ENCODE data around the gene KRT9. TPM values are rescaled to one million over a fixed set of nuclear protein-coding genes. Genes with fewer than 3 reads are reported as not detected.

The KRT9 gene
- total RNA-seq, 1 donor from 2014 or later = not detected

DNA sequence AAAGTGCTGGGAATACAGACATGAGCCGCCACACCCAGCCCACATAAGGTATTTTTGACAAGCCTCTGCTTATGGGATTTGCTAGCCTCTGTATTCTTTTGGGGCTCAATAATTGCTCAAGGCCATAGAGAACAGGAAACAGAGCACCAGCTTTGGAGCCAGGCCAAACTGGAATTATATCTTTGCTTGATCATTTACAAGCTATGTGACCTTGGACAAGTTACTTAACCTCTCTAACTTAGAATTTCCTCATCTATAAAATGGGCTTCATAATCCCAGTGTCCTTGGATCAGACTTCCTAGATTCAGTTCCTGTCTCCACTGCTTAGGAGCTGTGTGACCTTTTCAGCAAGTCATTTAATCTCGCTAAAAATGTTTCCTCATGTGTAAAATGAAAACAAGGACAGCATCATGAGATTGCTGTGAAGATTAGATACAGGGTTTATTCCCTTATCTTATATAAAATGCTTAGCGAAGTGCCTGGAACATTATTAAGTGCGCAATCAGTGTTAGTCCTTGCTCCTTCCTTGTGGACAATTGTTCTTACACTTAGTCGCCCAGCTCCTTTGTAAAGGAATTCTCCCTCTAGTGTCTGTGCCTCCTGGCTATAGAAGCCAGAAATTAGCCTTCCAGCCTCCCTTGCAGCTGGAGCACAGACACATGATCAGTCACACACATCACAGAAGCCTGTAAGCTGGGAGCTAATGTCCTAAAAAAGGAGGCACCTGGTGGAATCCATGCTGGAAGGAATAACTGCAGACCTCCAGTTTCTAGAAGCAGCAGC is 16.6 kb downstream of the KRT9 start:
- Histone ChIP-seq H3K9me3 (no peaks in the 10 kb centered on the region), H3K36me3 (no peaks in the 10 kb centered on the region), H3K4me3 (no peak overlapping the region), H3K27me3 (no peaks in the 10 kb centered on the region), H3K4me1 (no peaks in the 10 kb centered on the region), H3K27ac (no peak overlapping the region)
- no peak for DNase-seq (ENCODE audit: low spot score in 2 of 2)
- intact Hi-C loops (cut with DNase I) = no loop called here
- no peak for TF ChIP-seq CTCF (IDR thresholded peaks at IDR 0.05)

GRCh38 chr17:41553987-41554680 is 17.7 kb downstream of the KRT9 start:
- no peak for DNase-seq (ENCODE audit: low spot score in 2 of 2)
- no peak overlapping the region for H3K27ac ChIP-seq
- no peak overlapping the region for H3K4me3 ChIP-seq
- H3K27me3 ChIP-seq = no peaks in the 10 kb centered on the region
- peaks cover 0 to under 1% of the 10 kb centered on the region in 2 donors for H3K4me1 ChIP-seq
- no peaks in the 10 kb centered on the region for H3K9me3 ChIP-seq
- TF ChIP-seq CTCF (IDR thresholded peaks at IDR 0.05) = no peak
- no peaks in the 10 kb centered on the region for H3K36me3 ChIP-seq
- intact Hi-C loops (cut with DNase I) = no loop called here

DNA sequence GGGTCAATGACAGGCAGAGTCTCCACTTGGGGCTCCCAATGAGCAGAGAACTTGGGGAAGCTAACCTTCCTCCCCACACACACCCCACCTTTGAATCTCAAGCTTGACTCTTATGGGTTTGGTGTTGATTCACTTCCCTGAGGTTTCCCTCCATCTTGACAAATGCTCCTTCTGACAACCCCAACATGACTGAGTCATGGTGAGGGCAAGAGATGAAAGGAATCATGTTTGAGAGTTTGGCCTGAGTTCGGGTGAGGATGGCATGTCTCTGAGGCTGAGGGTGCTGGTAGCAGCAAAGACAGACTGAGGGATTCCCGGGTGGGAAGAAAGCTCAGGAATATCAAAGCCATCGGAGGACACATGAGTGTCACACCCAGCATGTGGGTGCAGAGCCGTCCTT is 18.7 kb downstream of the KRT9 start:
- H3K27ac ChIP-seq = no peak overlapping the region
- no peak overlapping the region for H3K4me3 ChIP-seq
- no peaks in the 10 kb centered on the region for H3K9me3 ChIP-seq
- TF ChIP-seq CTCF (IDR thresholded peaks at IDR 0.05) = no peak
- no peak for DNase-seq (ENCODE audit: low spot score in 2 of 2)
- intact Hi-C loops (cut with DNase I) = no loop called here
- H3K36me3 ChIP-seq = no peaks in the 10 kb centered on the region
- peaks cover 9 to 10% of the 10 kb centered on the region in 2 donors for H3K4me1 ChIP-seq
- H3K27me3 ChIP-seq = no peaks in the 10 kb centered on the region

DNA sequence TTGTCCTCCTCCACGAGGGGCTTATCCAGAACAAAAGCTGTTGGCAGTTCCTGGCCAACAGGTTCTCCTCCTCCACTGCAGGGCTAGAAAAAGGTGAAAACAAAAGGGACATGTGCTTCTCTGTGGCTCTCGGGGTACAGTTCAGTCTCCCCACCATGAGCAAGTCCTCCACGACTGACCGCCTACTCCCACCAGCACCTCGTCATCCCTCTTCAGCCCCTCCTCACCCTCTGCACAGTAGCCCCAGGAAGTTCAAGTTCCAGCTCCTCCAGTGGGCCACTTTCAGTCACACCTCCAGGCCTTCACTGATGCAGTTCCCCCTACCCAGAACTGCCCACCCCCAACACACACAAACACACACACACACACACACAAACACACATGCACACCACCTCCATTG is 19.4 kb downstream of the KRT9 start:
- no peak overlapping the region for H3K4me3 ChIP-seq
- no peaks in the 10 kb centered on the region for H3K36me3 ChIP-seq
- H3K27me3 ChIP-seq = no peaks in the 10 kb centered on the region
- TF ChIP-seq CTCF (IDR thresholded peaks at IDR 0.05) = no peak
- no peak for DNase-seq (ENCODE audit: low spot score in 2 of 2)
- H3K27ac ChIP-seq = no peak overlapping the region
- intact Hi-C loops (cut with DNase I) = no loop called here
- H3K4me1 ChIP-seq = peaks cover 11 to 12% of the 10 kb centered on the region in 2 donors
- no peaks in the 10 kb centered on the region for H3K9me3 ChIP-seq

- Histone ChIP-seq H3K4me3 (no peak overlapping the region), H3K27ac (no peak overlapping the region), H3K36me3 (no peaks in the 10 kb centered on the region), H3K9me3 (no peaks in the 10 kb centered on the region), H3K27me3 (no peaks in the 10 kb centered on the region), H3K4me1 (peaks cover 11 to 15% of the 10 kb centered on the region in 2 donors)
- no peak for TF ChIP-seq CTCF (IDR thresholded peaks at IDR 0.05)
- intact Hi-C loops (cut with DNase I) = no loop called here
- no peak for DNase-seq (ENCODE audit: low spot score in 2 of 2)
Observed at GRCh38 chr17:41551365-41551764, 20.5 kb downstream of the KRT9 start.

All from ascending aorta (tissue), 2 donors.